ENCODE measurements around the gene MRC1.

MRC1 gene

GRCh38 chr10:17795083-17795482 is 14.1 kb upstream of the MRC1 start:
- TF ChIP-seq CTCF (IDR thresholded peaks at IDR 0.05; ENCODE audit: insufficient read depth, missing control alignments) = no peak
- FAIRE-seq = no peak

DNA sequence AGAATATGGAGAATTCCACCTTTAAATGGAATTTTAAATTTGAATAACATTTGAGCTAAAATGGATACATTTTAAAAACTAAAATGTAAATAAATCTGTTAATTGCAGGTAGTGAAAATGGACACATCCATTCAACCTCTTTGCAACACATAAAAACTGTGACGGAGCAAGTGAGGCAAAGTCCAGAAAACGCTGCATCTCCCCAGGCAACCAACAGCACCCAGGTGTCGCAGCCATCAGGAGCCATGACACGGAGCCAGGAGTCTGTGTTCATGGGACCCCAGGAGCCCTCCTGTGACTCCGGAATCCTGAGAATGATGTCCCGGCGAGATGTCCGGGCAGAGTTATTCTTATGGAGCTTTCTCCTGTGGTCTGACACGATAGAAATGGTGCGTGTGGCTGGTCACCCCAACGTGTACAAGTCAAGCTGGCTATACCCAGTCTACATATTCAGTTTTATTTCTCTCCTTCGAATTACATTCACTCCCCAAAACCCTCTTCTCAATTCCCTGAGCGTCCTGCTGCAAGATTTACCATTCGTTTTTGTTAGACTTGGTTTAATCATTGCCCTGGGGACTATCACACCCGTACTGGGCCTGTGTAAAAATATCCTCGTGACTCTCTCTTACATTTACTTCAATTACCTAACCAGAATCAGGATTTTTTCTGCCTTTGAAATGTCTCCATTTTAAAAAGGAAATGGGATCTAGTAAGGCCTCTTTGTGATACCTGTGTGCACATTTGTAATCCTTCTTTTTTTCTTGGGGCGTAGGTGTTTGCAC is 13.1 kb upstream of the MRC1 start:
- no peak for FAIRE-seq
- DNase-seq (ENCODE audit: insufficient read length, low spot score) = no peak
- no peak for TF ChIP-seq CTCF (IDR thresholded peaks at IDR 0.05; ENCODE audit: insufficient read depth, missing control alignments)

More at GRCh38 chr10:17795083-17795482, 14.1 kb upstream of the MRC1 start:
- no peak for DNase-seq (ENCODE audit: insufficient read length, low spot score)

DNA sequence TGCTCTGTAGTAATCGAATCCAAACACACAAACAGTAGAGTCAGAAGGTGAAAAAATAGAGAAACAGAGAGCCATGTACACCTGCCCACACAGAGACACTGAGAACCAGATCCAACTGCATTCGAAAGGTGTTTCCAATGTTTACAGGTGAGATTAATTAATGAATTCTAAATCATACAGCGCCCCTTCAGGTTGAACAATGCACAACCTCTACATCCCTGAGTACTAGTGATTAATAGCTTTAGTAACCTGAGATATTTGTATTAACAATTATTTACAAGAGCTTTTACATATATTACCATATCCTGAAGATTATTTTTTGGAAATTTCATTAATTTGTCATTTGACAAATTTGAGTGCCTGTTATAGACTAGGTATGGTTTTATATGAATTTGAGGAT is 7.6 kb upstream of the MRC1 start:
- DNase-seq (ENCODE audit: insufficient read length, low spot score) (no peak), FAIRE-seq (no peak)

DNA sequence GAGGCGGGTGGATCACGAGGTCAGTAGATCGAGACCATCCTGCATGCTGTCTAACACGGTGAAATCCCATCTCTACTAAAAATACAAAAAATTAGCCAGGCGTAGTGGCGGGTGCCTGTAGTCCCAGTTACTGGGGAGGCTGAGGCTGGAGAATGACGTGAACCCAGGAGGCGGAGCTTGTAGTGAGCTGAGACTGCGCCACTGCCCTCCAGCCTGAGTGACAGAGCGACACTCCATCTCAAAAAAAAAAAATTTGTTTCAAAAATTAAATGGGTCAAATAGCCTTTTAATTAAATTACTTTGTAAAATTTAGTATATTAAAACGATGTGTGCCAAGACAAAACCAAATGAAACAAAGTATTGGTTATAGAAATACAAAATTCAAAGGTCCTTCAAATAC is 6.8 kb upstream of the MRC1 start:
- no peak for TF ChIP-seq CTCF (IDR thresholded peaks at IDR 0.05; ENCODE audit: insufficient read depth, missing control alignments)
- FAIRE-seq = no peak
- no peak for DNase-seq (ENCODE audit: insufficient read length, low spot score)

More for the DNA sequence above, 7.6 kb upstream of the MRC1 start:
- no peak for TF ChIP-seq CTCF (IDR thresholded peaks at IDR 0.05; ENCODE audit: insufficient read depth, missing control alignments)

DNA sequence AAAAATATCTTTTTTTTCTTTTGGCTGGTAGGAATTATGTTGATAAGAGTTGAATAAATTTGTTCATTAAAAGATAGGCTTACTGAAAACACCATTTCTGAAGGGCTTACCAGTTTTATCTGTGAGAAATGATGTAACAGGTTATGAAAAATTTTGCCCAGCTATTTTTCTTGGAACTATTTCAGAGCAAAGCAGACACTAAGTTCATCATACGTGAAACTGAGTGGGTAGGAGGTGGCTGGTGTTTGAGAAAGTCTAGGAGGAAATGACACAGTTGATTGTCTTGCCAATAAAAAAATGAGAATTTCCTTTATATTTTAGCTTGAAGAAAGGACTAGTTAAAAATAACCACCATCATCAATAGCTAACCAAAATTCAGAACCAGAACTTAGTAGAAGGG is 6.2 kb upstream of the MRC1 start:
- no peak for DNase-seq (ENCODE audit: insufficient read length, low spot score)
- FAIRE-seq = no peak
- no peak for TF ChIP-seq CTCF (IDR thresholded peaks at IDR 0.05; ENCODE audit: insufficient read depth, missing control alignments)

GRCh38 chr10:17805330-17805729 is 3.8 kb upstream of the MRC1 start:
- no peak for TF ChIP-seq CTCF (IDR thresholded peaks at IDR 0.05; ENCODE audit: insufficient read depth, missing control alignments)
- DNase-seq (ENCODE audit: insufficient read length, low spot score) (no peak), FAIRE-seq (no peak)

DNA sequence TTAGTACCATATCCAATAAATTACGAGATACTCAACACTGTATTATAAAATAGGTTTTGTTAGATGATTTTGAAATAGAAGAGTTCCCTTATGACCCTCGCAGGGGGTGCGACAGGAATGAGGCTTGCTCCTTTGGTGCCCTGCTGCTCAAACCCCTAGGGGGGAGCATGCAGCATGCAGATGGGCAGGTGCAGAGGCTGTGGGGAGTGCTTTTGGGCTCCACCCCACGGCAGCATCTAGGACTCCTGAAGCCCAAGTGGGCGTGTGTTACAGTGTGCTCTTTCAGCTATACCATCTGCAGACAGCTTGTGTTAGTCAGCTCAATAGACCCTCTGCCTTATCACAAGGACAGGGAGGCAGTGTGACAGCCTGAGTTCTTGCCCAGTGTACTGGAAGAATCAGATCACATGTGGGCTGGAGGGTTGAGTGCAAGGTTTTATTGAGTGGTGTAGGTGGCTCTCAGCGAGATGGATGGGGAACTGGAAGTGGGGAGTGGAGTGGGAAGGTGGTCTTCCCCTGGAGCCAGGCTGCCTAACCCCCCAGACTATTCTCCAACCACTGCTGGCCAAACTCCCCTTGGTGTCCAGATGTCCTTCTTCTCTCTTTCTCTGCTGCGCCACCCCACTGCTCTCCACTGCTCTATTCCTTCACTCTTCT is 3.1 kb upstream of the MRC1 start:
- no peak for FAIRE-seq
- no peak for DNase-seq (ENCODE audit: insufficient read length, low spot score)
- TF ChIP-seq CTCF (IDR thresholded peaks at IDR 0.05; ENCODE audit: insufficient read depth, missing control alignments) = no peak
